ENCODE data around the gene DSTN. TPM values are rescaled to one million over a fixed set of nuclear protein-coding genes. Genes with fewer than 3 reads are reported as not detected.
A peak's percentile ranks its signal among the peaks of the same experiment; 100 is the strongest.

DSTN gene
- total RNA-seq, 1 donor from 2014 or later = 463 TPM

- peaks cover 7% of the 10 kb centered on the region for H3K36me3 ChIP-seq
- DNase-seq (no peak), ATAC-seq (peak; percentile 95)
- H3K4me1 ChIP-seq = peaks cover 62% of the 10 kb centered on the region
- peak overlapping the region; percentile 34 for H3K27ac ChIP-seq
- intact Hi-C loops (cut with DNase I) = no loop called here
- H3K27me3 ChIP-seq = no peaks in the 10 kb centered on the region
- H3K4me3 ChIP-seq = no peak overlapping the region
- TF ChIP-seq, protein P1, sequence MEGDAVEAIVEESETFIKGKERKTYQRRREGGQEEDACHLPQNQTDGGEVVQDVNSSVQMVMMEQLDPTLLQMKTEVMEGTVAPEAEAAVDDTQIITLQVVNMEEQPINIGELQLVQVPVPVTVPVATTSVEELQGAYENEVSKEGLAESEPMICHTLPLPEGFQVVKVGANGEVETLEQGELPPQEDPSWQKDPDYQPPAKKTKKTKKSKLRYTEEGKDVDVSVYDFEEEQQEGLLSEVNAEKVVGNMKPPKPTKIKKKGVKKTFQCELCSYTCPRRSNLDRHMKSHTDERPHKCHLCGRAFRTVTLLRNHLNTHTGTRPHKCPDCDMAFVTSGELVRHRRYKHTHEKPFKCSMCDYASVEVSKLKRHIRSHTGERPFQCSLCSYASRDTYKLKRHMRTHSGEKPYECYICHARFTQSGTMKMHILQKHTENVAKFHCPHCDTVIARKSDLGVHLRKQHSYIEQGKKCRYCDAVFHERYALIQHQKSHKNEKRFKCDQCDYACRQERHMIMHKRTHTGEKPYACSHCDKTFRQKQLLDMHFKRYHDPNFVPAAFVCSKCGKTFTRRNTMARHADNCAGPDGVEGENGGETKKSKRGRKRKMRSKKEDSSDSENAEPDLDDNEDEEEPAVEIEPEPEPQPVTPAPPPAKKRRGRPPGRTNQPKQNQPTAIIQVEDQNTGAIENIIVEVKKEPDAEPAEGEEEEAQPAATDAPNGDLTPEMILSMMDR (IDR thresholded peaks at IDR 0.05) = no peak
- H3K9me3 ChIP-seq = no peaks in the 10 kb centered on the region
Observed at GRCh38 chr20:17594443-17594842, 24.6 kb downstream of the DSTN start.

DNA sequence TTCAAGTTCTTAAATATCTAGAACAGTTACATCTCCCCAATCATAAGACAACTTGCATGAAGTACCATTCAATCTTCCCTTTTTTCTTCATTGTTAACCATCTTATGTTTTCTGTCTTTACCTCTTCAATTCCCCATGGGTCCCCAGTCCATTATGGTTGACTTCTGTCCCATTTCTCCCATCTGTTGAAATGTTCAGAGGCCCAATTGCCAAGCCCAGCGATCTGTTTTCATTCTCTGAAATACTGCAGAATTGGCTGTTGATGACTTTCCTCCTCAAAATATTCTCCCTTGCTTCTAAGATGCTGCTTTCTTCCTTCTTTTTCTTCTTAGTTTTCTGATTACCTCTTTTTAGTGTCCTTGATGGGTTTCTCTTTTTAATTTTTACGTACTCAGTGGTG, 26.0 kb downstream of the DSTN start:
- H3K9me3 ChIP-seq = no peaks in the 10 kb centered on the region
- no peaks in the 10 kb centered on the region for H3K27me3 ChIP-seq
- peak overlapping the region; percentile 11 for H3K27ac ChIP-seq
- TF ChIP-seq, protein P1 (IDR thresholded peaks at IDR 0.05) = no peak
- DNase-seq = no peak
- no peak for ATAC-seq
- H3K4me1 ChIP-seq = peaks cover 48% of the 10 kb centered on the region
- intact Hi-C loops (cut with DNase I) = no loop called here
- peaks cover 7% of the 10 kb centered on the region for H3K36me3 ChIP-seq
- H3K4me3 ChIP-seq = no peak overlapping the region

GRCh38 chr20:17598013-17598550, 28.2 kb downstream of the DSTN start:
- ATAC-seq = no peak
- H3K27ac ChIP-seq = no peak overlapping the region
- TF ChIP-seq, protein P1 (IDR thresholded peaks at IDR 0.05) = no peak
- H3K9me3 ChIP-seq = no peaks in the 10 kb centered on the region
- no peaks in the 10 kb centered on the region for H3K27me3 ChIP-seq
- H3K36me3 ChIP-seq = peaks cover 23% of the 10 kb centered on the region
- DNase-seq = no peak
- intact Hi-C loops (cut with DNase I) = no loop called here
- no peak overlapping the region for H3K4me3 ChIP-seq
- H3K4me1 ChIP-seq = peaks cover 46% of the 10 kb centered on the region

GRCh38 chr20:17601957-17602356, 32.1 kb downstream of the DSTN start:
- Histone ChIP-seq H3K4me1 (peaks cover 11% of the 10 kb centered on the region), H3K27me3 (no peaks in the 10 kb centered on the region), H3K36me3 (peaks cover 56% of the 10 kb centered on the region), H3K4me3 (no peak overlapping the region), H3K27ac (no peak overlapping the region), H3K9me3 (no peaks in the 10 kb centered on the region)
- intact Hi-C loops (cut with DNase I) = no loop called here
- ATAC-seq (no peak), DNase-seq (no peak)
- TF ChIP-seq, protein P1 (IDR thresholded peaks at IDR 0.05) = no peak

GRCh38 chr20:17602493-17602892, 32.6 kb downstream of the DSTN start:
- no peaks in the 10 kb centered on the region for H3K27me3 ChIP-seq
- H3K4me1 ChIP-seq = peaks cover 11% of the 10 kb centered on the region
- ATAC-seq (no peak), DNase-seq (no peak)
- H3K9me3 ChIP-seq = no peaks in the 10 kb centered on the region
- H3K36me3 ChIP-seq = peaks cover 61% of the 10 kb centered on the region
- TF ChIP-seq, protein P1 (IDR thresholded peaks at IDR 0.05) = no peak
- intact Hi-C loops (cut with DNase I) = no loop called here
- no peak overlapping the region for H3K4me3 ChIP-seq
- no peak overlapping the region for H3K27ac ChIP-seq

Measured in upper lobe of right lung (tissue), 1 donor.